Panc1 (cell line): Measurements from ENCODE around the gene ACER2. TPM values are rescaled to one million over a fixed set of nuclear protein-coding genes. Genes with fewer than 3 reads are reported as not detected.

Source experiments
- ATAC-seq: fragments of 200-7000 bp; cut with Tn5 transposase; 2 replicates; pipeline ENCODE4 v1.9.1; 2020; ENCODE audit warnings: mild to moderate bottlenecking, moderate library complexity
- BruUV-seq: library from RNA; stranded (reverse); fragments of 400-500 nt; replicated peaks from 2 replicates; lab custom pipeline; 2021; lab: Mats Ljungman, UMichigan
- CTCF ChIA-PET: fragments of 300-600 bp; sonication (Branson Sonifier 250); formaldehyde crosslinking; loops from one replicate; lab custom pipeline; 2022; ENCODE audit warnings: antibody characterized with exemption; lab: Charles Lee
- POLR2A ChIA-PET: fragments of 300-600 bp; sonication (Branson Sonifier 250); formaldehyde crosslinking; loops from one replicate; lab custom pipeline; 2022; ENCODE audit warnings: antibody characterized with exemption; lab: Charles Lee
- DNase-seq: peaks from one replicate; pipeline ENCODE4 v3.0.0-alpha.2; 2010; ENCODE audit warnings: low read depth, low spot score
- H3K27ac ChIP-seq: 2 replicates; pipeline ENCODE4 v1.5.1; 2011; ENCODE audit warnings: mild to moderate bottlenecking, low read length, inconsistent platforms
- H3K27me3 ChIP-seq: fragments of 200-500 bp; sonication (Bioruptor generic); 2 replicates; pipeline ENCODE4 v1.6.0; 2014; ENCODE audit warnings: low read length, inconsistent platforms; ENCODE audit not compliant: control insufficient read depth, insufficient read depth
- H3K36me3 ChIP-seq: fragments of 200-500 bp; sonication (Bioruptor generic); 2 replicates; pipeline ENCODE4 v1.5.1; 2014; ENCODE audit warnings: inconsistent platforms, mild to moderate bottlenecking, low read length, moderate library complexity; ENCODE audit not compliant: control insufficient read depth, insufficient read depth
- H3K4me1 ChIP-seq: 2 replicates; pipeline ENCODE4 v1.5.1; 2011; ENCODE audit warnings: inconsistent platforms, mild to moderate bottlenecking, low read length, moderate library complexity; ENCODE audit not compliant: control insufficient read depth, insufficient read depth
- H3K4me3 ChIP-seq, 2 experiments: 2 replicates each; pipeline ENCODE4 v1.5.1; 2011 to 2012; ENCODE audit warnings: low read depth in 2 of 2, low read length in 2 of 2, mild to moderate bottlenecking in 2 of 2, inconsistent platforms in 1 of 2, moderate library complexity in 1 of 2
- H3K9me3 ChIP-seq: fragments of 200-500 bp; sonication (Bioruptor generic); 2 replicates; pipeline ENCODE4 v1.5.1; 2014; ENCODE audit warnings: low read depth, mild to moderate bottlenecking, inconsistent platforms, low read length, moderate library complexity; ENCODE audit not compliant: control insufficient read depth, insufficient read depth
- CTCF ChIP-seq: fragments of 450-650 bp; IDR thresholded peaks from 2 replicates; pipeline ENCODE4 v1.5.1; 2017; ENCODE audit warnings: mild to moderate bottlenecking
- POLR2AphosphoS5 ChIP-seq: IDR thresholded peaks from 2 replicates; pipeline ENCODE4 v1.6.1; 2012; ENCODE audit warnings: mild to moderate bottlenecking, low read depth, low read length, moderate library complexity
- REST ChIP-seq, 2 experiments: IDR thresholded peaks; 2 replicates each; pipeline ENCODE4 v1.6.1; 2011 to 2012; ENCODE audit warnings: low read depth in 2 of 2, control low read depth in 1 of 2, low read length in 1 of 2, mild to moderate bottlenecking in 1 of 2, moderate library complexity in 1 of 2; ENCODE audit not compliant: insufficient read depth in 1 of 2
- SIN3A ChIP-seq: IDR thresholded peaks from 2 replicates; pipeline ENCODE4 v1.6.1; 2012; ENCODE audit warnings: low read depth, mild to moderate bottlenecking, low read length, moderate library complexity, borderline replicate concordance; ENCODE audit not compliant: insufficient read depth
- TCF7L2 ChIP-seq: IDR thresholded peaks from 2 replicates; pipeline ENCODE4 v1.6.1; 2011; ENCODE audit warnings: mild to moderate bottlenecking, low read depth, low read length, inconsistent platforms
- in situ Hi-C: cut with HindIII; loops from 2 replicates; pipeline ENCODE4 v1.10.0; 2016; ENCODE audit warnings: low sequenced_read_pairs, low pct_unique_long_range_greater_than_20kb
- intact Hi-C: fragments of 100-400 bp; cut with micrococcal nuclease; formaldehyde crosslinking; loops from one replicate; pipeline ENCODE4 v1.10.0; 2022; ENCODE audit not compliant: unreplicated experiment
- total RNA-seq: library from RNA; stranded (reverse); gene quantifications from one replicate; pipeline ENCODE4 v1.2.1, GENCODE V29; 2021; ENCODE audit not compliant: unreplicated experiment

ACER2 gene
- total RNA-seq, 1 experiment from 2014 or later, result 1.3 TPM

GRCh38 chr9:19490269-19490668 is 81.5 kb downstream of the ACER2 start:
- CTCF ChIA-PET, result no interaction called here
- POLR2A ChIA-PET, result no interaction called here
- H3K27me3 ChIP-seq, result no peaks in the 10 kb centered on the region
- intact Hi-C loops, result loop anchor here (10.0 kb wide), 1 partner anchor 155 kb away; no protein-coding TSS in a partner anchor
- ATAC-seq, result no peak
- TF ChIP-seq SIN3A, result no peak
- TF ChIP-seq TCF7L2, result no peak
- TF ChIP-seq CTCF, result no peak
- no peak for TF ChIP-seq REST (IDR thresholded peaks at IDR 0.05; ENCODE audit: insufficient read depth in 1 of 2, low read depth in 2 of 2, low read length in 1 of 2)
- no peak overlapping the region for H3K27ac ChIP-seq
- no peak overlapping the region for H3K4me3 ChIP-seq
- in situ Hi-C loops, result no loop called here
- BruUV-seq, result no TSS peak
- H3K4me1 ChIP-seq, result no peaks in the 10 kb centered on the region
- DNase-seq, result no peak
- no peaks in the 10 kb centered on the region for H3K9me3 ChIP-seq
- no peaks in the 10 kb centered on the region for H3K36me3 ChIP-seq

- no peak overlapping the region for H3K27ac ChIP-seq
- intact Hi-C loops, result loop anchor here (10.0 kb wide), 1 partner anchor 154 kb away; no protein-coding TSS in a partner anchor
- ChIA-PET POLR2A (no interaction called here), CTCF (no interaction called here)
- no TSS peak for BruUV-seq
- DNase-seq (no peak), ATAC-seq (no peak)
- no peak overlapping the region for H3K4me3 ChIP-seq
- no peaks in the 10 kb centered on the region for H3K9me3 ChIP-seq
- H3K4me1 ChIP-seq, result no peaks in the 10 kb centered on the region
- H3K36me3 ChIP-seq, result no peaks in the 10 kb centered on the region
- TF ChIP-seq TCF7L2, result no peak
- in situ Hi-C loops, result no loop called here
- H3K27me3 ChIP-seq, result no peaks in the 10 kb centered on the region
Observed at GRCh38 chr9:19490828-19491227, 82.0 kb downstream of the ACER2 start.

- BruUV-seq, result no TSS peak
- in situ Hi-C loops, result no loop called here
- H3K27me3 ChIP-seq, result no peaks in the 10 kb centered on the region
- H3K4me3 ChIP-seq, result no peak overlapping the region
- H3K27ac ChIP-seq, result no peak overlapping the region
- no peaks in the 10 kb centered on the region for H3K4me1 ChIP-seq
- TF ChIP-seq SIN3A (no peak), REST (IDR thresholded peaks at IDR 0.05; ENCODE audit: insufficient read depth in 1 of 2, low read depth in 2 of 2, low read length in 1 of 2) (no peak), CTCF (no peak), TCF7L2 (no peak), POLR2AphosphoS5 (no peak)
- H3K9me3 ChIP-seq, result no peaks in the 10 kb centered on the region
- DNase-seq (no peak), ATAC-seq (no peak)
- ChIA-PET POLR2A (no interaction called here), CTCF (no interaction called here)
- intact Hi-C loops, result loop anchor here (10.0 kb wide), 1 partner anchor 152 kb away; no protein-coding TSS in a partner anchor
- H3K36me3 ChIP-seq, result no peaks in the 10 kb centered on the region
Observed at GRCh38 chr9:19492775-19493173, 84.0 kb downstream of the ACER2 start.
